ENCODE results near the gene SUGCT.
"Not testable (repeated sequence)": the region's sequence is repeated elsewhere in the genome, so short reads cannot be mapped to it uniquely, and the experiment has no call there.

Gene SUGCT

DNA sequence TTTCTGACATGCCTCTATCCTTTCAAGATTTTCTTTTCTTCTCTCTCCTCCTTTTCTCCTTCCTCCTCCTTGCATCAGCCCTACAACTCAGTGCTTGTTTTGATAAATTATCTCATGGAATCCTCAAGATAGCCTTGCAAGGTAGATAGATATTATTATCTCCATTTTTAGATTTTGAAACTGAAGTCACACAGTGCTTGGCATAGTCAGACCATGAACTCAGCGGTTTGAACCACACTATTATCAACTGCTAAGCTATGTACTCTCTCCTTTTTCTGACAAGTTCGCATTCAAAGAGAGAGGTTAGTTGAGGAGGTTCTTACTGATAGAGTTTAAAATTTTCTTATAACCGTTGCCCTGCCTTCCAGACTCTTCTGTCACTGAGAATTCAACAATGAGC is 79.1 kb downstream of the SUGCT start:
- no peak for DNase-seq (ENCODE audit: extremely low spot score)
- ChIA-PET CTCF (no interaction called here), POLR2A (no interaction called here)
- TF ChIP-seq, protein P1, sequence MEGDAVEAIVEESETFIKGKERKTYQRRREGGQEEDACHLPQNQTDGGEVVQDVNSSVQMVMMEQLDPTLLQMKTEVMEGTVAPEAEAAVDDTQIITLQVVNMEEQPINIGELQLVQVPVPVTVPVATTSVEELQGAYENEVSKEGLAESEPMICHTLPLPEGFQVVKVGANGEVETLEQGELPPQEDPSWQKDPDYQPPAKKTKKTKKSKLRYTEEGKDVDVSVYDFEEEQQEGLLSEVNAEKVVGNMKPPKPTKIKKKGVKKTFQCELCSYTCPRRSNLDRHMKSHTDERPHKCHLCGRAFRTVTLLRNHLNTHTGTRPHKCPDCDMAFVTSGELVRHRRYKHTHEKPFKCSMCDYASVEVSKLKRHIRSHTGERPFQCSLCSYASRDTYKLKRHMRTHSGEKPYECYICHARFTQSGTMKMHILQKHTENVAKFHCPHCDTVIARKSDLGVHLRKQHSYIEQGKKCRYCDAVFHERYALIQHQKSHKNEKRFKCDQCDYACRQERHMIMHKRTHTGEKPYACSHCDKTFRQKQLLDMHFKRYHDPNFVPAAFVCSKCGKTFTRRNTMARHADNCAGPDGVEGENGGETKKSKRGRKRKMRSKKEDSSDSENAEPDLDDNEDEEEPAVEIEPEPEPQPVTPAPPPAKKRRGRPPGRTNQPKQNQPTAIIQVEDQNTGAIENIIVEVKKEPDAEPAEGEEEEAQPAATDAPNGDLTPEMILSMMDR (IDR thresholded peaks at IDR 0.05; ENCODE audit: control extremely low read depth, extremely low read depth, low read depth, missing control alignments), result no peak

DNA sequence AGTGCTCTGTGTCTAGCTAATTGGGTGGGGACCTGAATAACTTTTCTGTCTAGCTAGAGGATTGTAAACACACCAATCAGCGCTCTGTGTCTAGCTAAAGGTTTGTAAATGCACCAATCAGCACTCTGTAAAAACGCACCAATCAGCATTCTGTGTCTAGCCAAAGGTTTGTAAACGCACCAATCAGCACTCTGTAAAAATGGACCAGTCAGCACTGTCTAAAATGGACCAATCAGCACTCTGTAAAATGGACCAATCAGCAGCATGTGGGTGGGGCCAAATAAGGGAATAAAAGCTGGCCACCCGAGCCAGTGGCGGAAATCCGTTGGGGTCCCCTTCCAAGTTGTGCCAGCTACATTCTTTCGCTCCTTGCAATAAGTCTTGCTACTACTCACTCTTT is 83.8 kb downstream of the SUGCT start:
- DNase-seq (ENCODE audit: extremely low spot score); POLR2A ChIA-PET: not testable (repeated sequence)
- CTCF ChIA-PET, result interaction anchor here (1.9 kb wide), 1 partner anchor 14 kb away, joined by 8 read pairs; no protein-coding TSS in a partner anchor

DNA sequence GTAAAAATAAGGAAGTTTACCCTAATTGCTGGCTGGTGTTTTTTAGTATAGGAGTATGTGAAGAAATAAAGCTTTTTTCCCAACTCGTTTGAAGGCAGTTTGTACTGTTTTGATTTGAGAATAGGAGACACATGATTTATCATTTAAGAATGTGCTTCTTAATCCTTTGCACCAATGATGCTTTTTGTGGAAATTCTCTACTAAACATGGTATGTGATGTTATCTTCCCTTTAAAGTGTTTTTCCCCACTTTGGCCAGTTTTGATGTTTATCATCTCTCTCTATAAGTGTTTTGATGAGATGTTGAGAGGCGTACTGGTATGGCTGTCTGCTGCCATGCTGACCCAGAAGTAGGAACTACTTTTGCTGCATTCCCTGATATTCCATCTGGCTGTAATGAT is 85.1 kb downstream of the SUGCT start:
- TF ChIP-seq, protein P1 (IDR thresholded peaks at IDR 0.05; ENCODE audit: control extremely low read depth, extremely low read depth, low read depth, missing control alignments), result no peak
- POLR2A ChIA-PET, result no interaction called here
- no peak for DNase-seq (ENCODE audit: extremely low spot score)
- CTCF ChIA-PET, result interaction anchor here (1.0 to 1.1 kb wide), 2 partner anchors 13 to 20 kb away, joined by 3 read pairs; no protein-coding TSS in a partner anchor

DNA sequence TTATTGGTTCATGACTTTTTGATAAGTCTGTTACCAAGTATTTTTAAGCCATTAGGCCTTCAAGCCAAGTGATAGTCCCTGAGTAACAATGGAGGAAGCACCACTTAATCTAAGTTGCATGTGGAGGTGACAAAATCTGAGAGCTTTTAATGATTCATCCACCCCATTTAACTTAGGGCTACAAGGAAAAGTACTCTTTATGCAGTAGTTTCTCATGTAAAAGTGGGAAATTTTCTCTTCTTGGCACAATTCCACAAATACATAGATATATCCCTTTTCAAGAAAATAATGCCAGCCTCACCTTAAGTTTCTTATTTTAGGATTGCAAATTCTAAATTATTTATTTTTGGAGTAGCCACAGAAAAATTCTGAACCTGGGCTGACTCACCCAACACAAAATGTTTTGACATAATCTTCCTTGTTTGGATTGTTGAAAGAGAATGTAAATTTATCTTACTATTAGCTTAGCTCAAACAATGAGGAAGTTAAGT is 85.7 kb downstream of the SUGCT start:
- DNase-seq (ENCODE audit: extremely low spot score), result no peak
- TF ChIP-seq, protein P1 (IDR thresholded peaks at IDR 0.05; ENCODE audit: control extremely low read depth, extremely low read depth, low read depth, missing control alignments), result no peak
- CTCF ChIA-PET, result interaction anchor here (1.0 to 1.1 kb wide), 2 partner anchors 12 to 19 kb away, joined by 3 read pairs; no protein-coding TSS in a partner anchor
- POLR2A ChIA-PET, result no interaction called here

DNA sequence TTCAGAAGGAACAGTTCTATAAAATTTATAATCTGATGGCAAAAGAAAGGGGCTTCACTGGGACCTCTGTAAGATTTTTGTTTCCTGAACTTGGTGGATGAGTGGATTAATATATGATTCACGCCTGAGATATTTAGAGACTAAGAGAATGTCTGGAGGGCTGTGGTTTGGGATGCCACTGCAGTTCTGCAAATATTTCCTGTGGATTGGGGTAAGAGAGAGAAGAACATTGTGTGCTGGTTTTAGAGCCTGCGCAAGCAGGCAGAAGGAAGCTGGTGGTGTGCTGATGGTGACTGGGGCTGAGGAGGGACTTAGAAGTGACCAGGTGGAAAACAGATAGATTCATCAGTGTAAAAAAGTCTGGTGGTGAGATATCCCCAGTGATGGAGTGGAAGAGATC is 87.0 kb downstream of the SUGCT start:
- no peak for DNase-seq (ENCODE audit: extremely low spot score)
- ChIA-PET POLR2A (no interaction called here), CTCF (interaction anchor here (4.1 kb wide), 1 partner anchor 11 kb away, joined by 17 read pairs; no protein-coding TSS in a partner anchor)
- TF ChIP-seq, protein P1 (IDR thresholded peaks at IDR 0.05; ENCODE audit: control extremely low read depth, extremely low read depth, low read depth, missing control alignments), result no peak

DNA sequence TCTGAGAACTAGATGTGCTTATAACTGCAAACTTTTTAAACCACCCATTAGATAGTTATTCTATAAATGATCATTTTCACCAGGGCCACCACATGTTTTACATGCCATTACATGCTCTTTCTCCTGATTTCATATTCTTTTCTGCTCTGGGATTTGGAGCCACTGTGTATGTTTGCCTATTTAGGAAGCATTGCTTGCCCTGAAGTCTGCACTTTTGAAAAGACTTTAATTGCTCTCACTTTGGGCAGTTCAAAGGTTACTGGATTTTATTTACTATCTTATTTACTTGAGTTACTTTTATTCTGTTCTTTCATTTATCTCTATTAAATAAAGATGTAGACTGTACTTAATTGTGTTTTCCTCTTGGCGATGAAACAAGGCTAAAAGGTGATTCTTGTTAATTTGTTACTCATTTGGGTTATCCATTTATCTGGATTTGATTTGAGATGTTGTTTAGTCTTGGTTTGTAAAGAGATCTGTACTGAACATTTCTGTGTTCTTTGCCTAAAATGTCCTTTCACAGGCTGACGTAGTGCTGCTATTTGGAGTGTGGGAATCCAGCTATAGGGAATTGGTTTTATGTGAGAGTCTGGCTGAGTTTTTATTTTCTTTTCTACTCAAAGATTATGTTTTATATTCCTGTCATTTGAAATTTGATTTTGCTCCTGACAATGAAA is 88.8 kb downstream of the SUGCT start:
- ChIA-PET CTCF (interaction anchor here (4.1 kb wide), 1 partner anchor 9 kb away, joined by 17 read pairs; no protein-coding TSS in a partner anchor), POLR2A (no interaction called here)
- TF ChIP-seq, protein P1 (IDR thresholded peaks at IDR 0.05; ENCODE audit: control extremely low read depth, extremely low read depth, low read depth, missing control alignments), result no peak
- DNase-seq (ENCODE audit: extremely low spot score), result no peak

GRCh38 chr7:40230101-40230500 is 95.3 kb downstream of the SUGCT start:
- DNase-seq (ENCODE audit: extremely low spot score), result no peak
- ChIA-PET CTCF (interaction anchor here (1.4 kb wide), 1 partner anchor 23 kb away, joined by 3 read pairs; no protein-coding TSS in a partner anchor), POLR2A (no interaction called here)
- TF ChIP-seq, protein P1 (IDR thresholded peaks at IDR 0.05; ENCODE audit: control extremely low read depth, extremely low read depth, low read depth, missing control alignments), result no peak
